HepG2 (cell line): Measurements from ENCODE around the gene VPS4B. TPM values are rescaled to one million over a fixed set of nuclear protein-coding genes. Genes with fewer than 3 reads are reported as not detected.
A peak's percentile ranks its signal among the peaks of the same experiment; 100 is the strongest.

Experiments
- BRCA1 ChIP-seq: sonication (generic); formaldehyde crosslinking; IDR thresholded peaks from 2 replicates; pipeline ENCODE4 v1.4.0; 2020; ENCODE audit warnings: missing genetic modification reagents
- BRF2 ChIP-seq: sonication (generic); formaldehyde crosslinking; IDR thresholded peaks from 2 replicates; pipeline ENCODE4 v1.8.1; 2022; ENCODE audit warnings: mild to moderate bottlenecking, missing genetic modification reagents
- CCAR2 ChIP-seq: fragments of 200-400 bp; formaldehyde crosslinking; optimal IDR thresholded peaks from 2 replicates; pipeline ENCODE3; 2018; ENCODE audit warnings: low read depth, mild to moderate bottlenecking, low read length, moderate library complexity
- CHD2 ChIP-seq: IDR thresholded peaks from 2 replicates; pipeline ENCODE4 v1.6.1; 2011; ENCODE audit warnings: low read depth, low read length, improper control_type of control experiment
- ESRRA ChIP-seq: sonication (generic); formaldehyde crosslinking; IDR thresholded peaks from 2 replicates; pipeline ENCODE4 v1.5.1; 2020; ENCODE audit warnings: mild to moderate bottlenecking, low read depth, missing genetic modification reagents
- FOSL2 ChIP-seq: sonication (generic); formaldehyde crosslinking; IDR thresholded peaks from 2 replicates; pipeline ENCODE4 v1.4.0; 2020; ENCODE audit warnings: missing genetic modification reagents
- FOXC1 ChIP-seq: sonication (generic); formaldehyde crosslinking; IDR thresholded peaks from 2 replicates; pipeline ENCODE4 v1.8.0; 2022; ENCODE audit warnings: mild to moderate bottlenecking, missing genetic modification reagents, borderline replicate concordance
- GMEB1 ChIP-seq: sonication (generic); formaldehyde crosslinking; IDR thresholded peaks from 2 replicates; pipeline ENCODE4 v1.5.1; 2020; ENCODE audit warnings: missing genetic modification reagents, mild to moderate bottlenecking, borderline replicate concordance
- HCFC1 ChIP-seq: fragments of 150-350 bp; IDR thresholded peaks from 2 replicates; pipeline ENCODE4 v1.6.1; 2014; ENCODE audit warnings: low read depth, low read length
- HIVEP1 ChIP-seq: sonication (generic); formaldehyde crosslinking; IDR thresholded peaks from 2 replicates; pipeline ENCODE4 v1.4.0; 2020; ENCODE audit warnings: mild to moderate bottlenecking, missing genetic modification reagents
- HNRNPLL ChIP-seq: fragments of 200-400 bp; formaldehyde crosslinking; IDR thresholded peaks from 2 replicates; pipeline ENCODE4 v1.6.1; 2017; ENCODE audit warnings: mild to moderate bottlenecking, low read depth, low read length; ENCODE audit not compliant: poor library complexity, severe bottlenecking
- MED13 ChIP-seq: sonication (generic); formaldehyde crosslinking; IDR thresholded peaks from 2 replicates; pipeline ENCODE4 v1.5.0; 2020; ENCODE audit warnings: missing genetic modification reagents
- SNAI1 ChIP-seq: sonication (generic); formaldehyde crosslinking; IDR thresholded peaks from 2 replicates; pipeline ENCODE4 v1.5.0; 2020; ENCODE audit warnings: mild to moderate bottlenecking, missing genetic modification reagents, borderline replicate concordance
- SNAPC2 ChIP-seq: sonication (generic); formaldehyde crosslinking; IDR thresholded peaks from 2 replicates; pipeline ENCODE4 v1.8.1; 2022; ENCODE audit warnings: mild to moderate bottlenecking, missing genetic modification reagents
- SP5 ChIP-seq: IDR thresholded peaks from 2 replicates; pipeline ENCODE4 v1.6.1; 2016; ENCODE audit warnings: low read depth, borderline replicate concordance
- SUZ12 ChIP-seq: fragments of 150-350 bp; IDR thresholded peaks from 2 replicates; pipeline ENCODE4 v1.6.1; 2014; ENCODE audit warnings: low read depth, low read length
- ZKSCAN1 ChIP-seq: fragments of 150-350 bp; IDR thresholded peaks from 2 replicates; pipeline ENCODE4 v1.6.1; 2014; ENCODE audit warnings: low read length
- ZNF224 ChIP-seq: sonication (generic); formaldehyde crosslinking; IDR thresholded peaks from 2 replicates; pipeline ENCODE4 v1.5.0; 2020; ENCODE audit warnings: mild to moderate bottlenecking, missing genetic modification reagents
- ZNF256 ChIP-seq: sonication (generic); formaldehyde crosslinking; conservative IDR thresholded peaks from 2 replicates; pipeline ENCODE4 v1.4.0; 2020; ENCODE audit warnings: missing genetic modification reagents
- ZNF577 ChIP-seq: sonication (generic); formaldehyde crosslinking; IDR thresholded peaks from 2 replicates; pipeline ENCODE4 v1.4.0; 2020; ENCODE audit warnings: mild to moderate bottlenecking, low read depth, missing genetic modification reagents, borderline replicate concordance
- ZNF768 ChIP-seq: sonication (generic); formaldehyde crosslinking; IDR thresholded peaks from 2 replicates; pipeline ENCODE4 v1.4.0; 2020; ENCODE audit warnings: missing genetic modification reagents
- ZSCAN12 ChIP-seq: sonication (generic); formaldehyde crosslinking; IDR thresholded peaks from 2 replicates; pipeline ENCODE4 v1.9.0; 2021; ENCODE audit warnings: mild to moderate bottlenecking, missing genetic modification reagents
- polyA plus RNA-seq, 8 experiments: library from polyadenylated mRNA; depleted of rRNA in 3 of 8; stranded (reverse) in 7 of 8; unstranded in 1 of 8; fragments of >200 nt; fragmentation: Illumina TruSeq in 4 of 8; extraction: Trizol in 4 of 8; gene quantifications; 2 replicates each; pipeline versions ENCODE4 v1.2.1 to v1.2.3, GENCODE V29; 2011 to 2016; ENCODE audit warnings: low read depth in 4 of 8, missing spikeins in 1 of 8, mixed read lengths in 1 of 8; ENCODE audit not compliant: insufficient read depth in 1 of 8
- total RNA-seq, 5 experiments: library from RNA; depleted of rRNA; stranded (reverse); fragments of >200 nt; fragmentation: Illumina TruSeq; extraction: Trizol; gene quantifications; 2 replicates each; pipeline ENCODE4 v1.2.3, GENCODE V29; 2016; ENCODE audit warnings: low read depth in 1 of 5
- TF ChIP-seq, protein P1 (sequence below): sonication (generic); formaldehyde crosslinking; IDR thresholded peaks from 2 replicates; pipeline ENCODE4 v1.8.1; 2023; ENCODE audit warnings: mild to moderate bottlenecking, inconsistent platforms, moderate library complexity, missing genetic modification reagents, borderline replicate concordance
- TF ChIP-seq, protein P2 (sequence below): sonication (generic); formaldehyde crosslinking; IDR thresholded peaks from 2 replicates; pipeline ENCODE4 v1.5.0; 2020; ENCODE audit warnings: mild to moderate bottlenecking, missing genetic modification reagents

VPS4B gene
- total and polyA plus RNA-seq, 2 of the 13 experiments (the other 11 are each of a cell fraction or from before 2014, with no cell fraction given): 12.8 to 25.9 TPM

DNA sequence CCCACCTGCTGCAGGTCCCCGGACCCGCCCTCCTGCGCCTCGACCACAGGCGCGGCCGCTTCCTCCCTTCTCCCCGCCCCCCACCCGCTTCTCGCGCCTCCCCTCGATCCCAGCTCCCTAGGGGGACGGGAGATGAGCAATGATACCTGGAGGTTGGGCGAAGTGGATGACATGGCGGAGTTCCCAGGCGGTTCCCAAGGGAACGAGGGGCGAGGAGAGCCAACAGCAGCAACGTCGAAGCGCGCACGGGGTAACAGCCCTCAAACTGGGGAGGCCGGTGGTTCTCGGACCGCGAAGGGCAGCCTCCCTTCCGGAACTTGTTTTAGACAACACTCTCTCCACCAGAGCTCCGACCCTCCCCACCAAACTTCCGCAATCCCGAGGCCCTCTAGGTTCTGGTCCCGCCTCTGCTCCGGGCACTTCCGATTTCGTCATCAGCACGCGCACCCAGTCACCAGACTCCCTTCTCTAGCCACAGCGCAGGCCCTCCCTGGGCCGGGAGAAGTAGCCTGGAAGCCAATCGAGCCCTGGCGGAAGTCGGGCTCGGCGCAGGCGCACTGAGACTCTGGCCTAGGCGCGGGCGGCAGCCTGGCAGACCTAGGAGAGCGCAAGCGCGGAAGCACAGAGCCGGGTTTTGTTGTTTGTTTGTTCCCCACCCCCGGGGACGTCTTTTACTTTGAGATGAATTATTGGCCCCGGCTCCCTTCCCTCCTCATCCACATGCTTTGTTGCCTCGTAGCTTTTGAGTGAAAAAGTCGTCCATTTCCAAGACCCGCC lies at the start of gene VPS4B (continued):
- TF ChIP-seq ZSCAN12 (0 out of 2 replicates have a peak, but pooled peaks have one; percentile 27), ZNF224 (no peak), HNRNPLL (peak; percentile 58), SP5 (CRISPR knock-in tag) (peak; percentile 19; the same call in 1 of the 2 replicates), SUZ12 (no peak), ZNF768 (CRISPR knock-in tag) (peak; percentile 35; the same call in 1 of the 2 replicates), GMEB1 (CRISPR knock-in tag) (peak; percentile 84; the same call in 1 of the 2 replicates), CHD2 (peak; percentile 45), CCAR2 (peak; percentile 67), MED13 (no peak; the same call in 1 of the 2 replicates), BRCA1 (CRISPR knock-in tag) (peak; percentile 62; the same call in 1 of the 2 replicates), HCFC1 (peak; percentile 87), FOSL2 (CRISPR knock-in tag) (peak; percentile 57; the same call in 1 of the 2 replicates), HIVEP1 (CRISPR knock-in tag) (peak; percentile 40; the same call in 1 of the 2 replicates), SNAI1 (no peak; the same call in 1 of the 2 replicates), FOXC1 (CRISPR knock-in tag) (peak; percentile 90), ZNF577 (CRISPR knock-in tag) (no peak), ZKSCAN1 (peak; percentile 8; the same call in 1 of the 2 replicates), ESRRA (CRISPR knock-in tag) (no peak), SNAPC2 (CRISPR knock-in tag) (0 out of 2 replicates have a peak, but pooled peaks have one; percentile 46), BRF2 (CRISPR knock-in tag) (no peak), ZNF256 (CRISPR knock-in tag) (no peak; the same call in 1 of the 2 replicates)
- TF ChIP-seq, protein P1, sequence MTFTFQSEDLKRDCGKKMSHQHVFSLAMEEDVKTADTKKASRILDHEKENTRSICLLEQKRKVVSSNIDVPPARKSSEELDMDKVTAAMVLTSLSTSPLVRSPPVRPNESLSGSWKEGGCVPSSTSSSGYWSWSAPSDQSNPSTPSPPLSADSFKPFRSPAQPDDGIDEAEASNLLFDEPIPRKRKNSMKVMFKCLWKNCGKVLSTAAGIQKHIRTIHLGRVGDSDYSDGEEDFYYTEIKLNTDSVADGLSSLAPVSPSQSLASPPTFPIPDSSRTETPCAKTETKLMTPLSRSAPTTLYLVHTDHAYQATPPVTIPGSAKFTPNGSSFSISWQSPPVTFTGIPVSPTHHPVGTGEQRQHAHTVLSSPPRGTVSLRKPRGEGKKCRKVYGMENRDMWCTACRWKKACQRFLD: peak; percentile 73; the same call in 1 of the 2 replicates
- TF ChIP-seq, protein P2, sequence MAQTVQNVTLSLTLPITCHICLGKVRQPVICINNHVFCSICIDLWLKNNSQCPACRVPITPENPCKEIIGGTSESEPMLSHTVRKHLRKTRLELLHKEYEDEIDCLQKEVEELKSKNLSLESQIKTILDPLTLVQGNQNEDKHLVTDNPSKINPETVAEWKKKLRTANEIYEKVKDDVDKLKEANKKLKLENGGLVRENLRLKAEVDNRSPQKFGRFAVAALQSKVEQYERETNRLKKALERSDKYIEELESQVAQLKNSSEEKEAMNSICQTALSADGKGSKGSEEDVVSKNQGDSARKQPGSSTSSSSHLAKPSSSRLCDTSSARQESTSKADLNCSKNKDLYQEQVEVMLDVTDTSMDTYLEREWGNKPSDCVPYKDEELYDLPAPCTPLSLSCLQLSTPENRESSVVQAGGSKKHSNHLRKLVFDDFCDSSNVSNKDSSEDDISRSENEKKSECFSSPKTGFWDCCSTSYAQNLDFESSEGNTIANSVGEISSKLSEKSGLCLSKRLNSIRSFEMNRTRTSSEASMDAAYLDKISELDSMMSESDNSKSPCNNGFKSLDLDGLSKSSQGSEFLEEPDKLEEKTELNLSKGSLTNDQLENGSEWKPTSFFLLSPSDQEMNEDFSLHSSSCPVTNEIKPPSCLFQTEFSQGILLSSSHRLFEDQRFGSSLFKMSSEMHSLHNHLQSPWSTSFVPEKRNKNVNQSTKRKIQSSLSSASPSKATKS (CRISPR knock-in tag): no peak
